Activated T-cell treated with anti-CD3 and anti-CD28 coated beads, Interleukin-2, amount 50 U/mL, for 24 hours (primary cell): ENCODE data around the gene MDGA2.
"Not testable (repeated sequence)": the region's sequence is repeated elsewhere in the genome, so short reads cannot be mapped to it uniquely, and the experiment has no call there.

Source experiments
- DNase-seq: peaks from one replicate; pipeline ENCODE4 v3.0.0-alpha.2; 2020
- H3K27ac Mint-ChIP-seq: 2 replicates; pipeline ENCODE4 v1.8.0; 2020; ENCODE audit warnings: mild to moderate bottlenecking, mixed read lengths
- H3K27me3 Mint-ChIP-seq: 2 replicates; pipeline ENCODE4 v1.8.0; 2020; ENCODE audit warnings: mixed read lengths
- H3K36me3 Mint-ChIP-seq: 2 replicates; pipeline ENCODE4 v1.8.0; 2020; ENCODE audit warnings: low read depth, mixed read lengths
- H3K4me1 Mint-ChIP-seq: 2 replicates; pipeline ENCODE4 v1.8.0; 2020; ENCODE audit warnings: low read depth, mixed read lengths
- H3K4me3 Mint-ChIP-seq: 2 replicates; pipeline ENCODE4 v1.8.0; 2020; ENCODE audit warnings: mild to moderate bottlenecking, moderate library complexity, mixed read lengths
- H3K9me3 Mint-ChIP-seq: 2 replicates; pipeline ENCODE4 v1.8.0; 2020; ENCODE audit warnings: mixed read lengths

Gene MDGA2

DNA sequence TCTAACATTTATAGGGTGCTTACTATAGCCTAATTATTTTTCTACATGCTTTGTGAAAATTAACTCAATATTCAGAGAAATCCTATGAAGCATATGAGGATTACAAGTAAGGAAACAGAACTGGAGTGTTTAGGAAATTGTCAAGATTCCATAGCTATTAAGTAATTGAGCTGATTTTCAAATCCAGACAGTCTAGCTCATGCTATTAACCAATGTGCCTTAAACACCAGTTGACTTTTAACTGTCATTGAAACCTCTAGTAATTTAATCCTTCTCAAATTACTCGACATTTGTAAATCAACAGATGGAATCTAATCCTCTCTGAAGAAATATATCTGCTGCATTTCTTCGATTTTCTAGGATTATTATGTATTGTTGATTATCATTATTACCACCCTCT lies 488.9 kb downstream of the MDGA2 start:
- Mint-ChIP-seq H3K9me3 (no peaks in the 10 kb centered on the region), H3K27me3 (no peaks in the 10 kb centered on the region), H3K36me3 (no peaks in the 10 kb centered on the region), H3K4me1 (no peaks in the 10 kb centered on the region), H3K27ac (no peak overlapping the region), H3K4me3 (no peak overlapping the region)
- DNase-seq, result no peak

- Mint-ChIP-seq H3K27ac (no peak overlapping the region), H3K36me3 (no peaks in the 10 kb centered on the region), H3K4me1 (no peaks in the 10 kb centered on the region), H3K27me3 (no peaks in the 10 kb centered on the region), H3K4me3 (no peak overlapping the region), H3K9me3 (peaks cover 7% of the 10 kb centered on the region)
- no peak for DNase-seq
These were observed 495.5 kb downstream of the MDGA2 start for GRCh38 chr14:47179906-47180305.

DNA sequence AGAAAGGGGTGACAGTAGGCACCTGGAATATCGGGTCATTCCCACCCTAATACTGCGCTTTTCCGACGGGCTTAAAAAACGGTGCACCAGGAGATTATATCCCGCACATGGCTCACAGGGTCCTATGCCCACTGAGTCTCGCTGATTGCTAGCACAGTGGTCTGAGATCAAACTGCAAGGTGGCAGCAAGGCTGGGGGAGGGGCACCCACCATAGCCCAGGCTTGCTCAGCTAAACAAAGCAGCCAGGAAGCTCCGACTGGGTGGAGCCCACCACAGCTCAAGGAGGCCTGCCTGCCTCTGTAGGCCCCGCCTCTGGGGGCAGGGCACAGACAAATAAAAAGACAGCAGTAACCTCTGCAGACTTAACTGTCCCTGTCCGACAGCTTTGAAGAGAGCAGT lies 503.5 kb downstream of the MDGA2 start:
- H3K36me3 Mint-ChIP-seq, H3K4me1 Mint-ChIP-seq, H3K27me3 Mint-ChIP-seq, H3K4me3 Mint-ChIP-seq, H3K27ac Mint-ChIP-seq, H3K9me3 Mint-ChIP-seq, DNase-seq: not testable (repeated sequence)

DNA sequence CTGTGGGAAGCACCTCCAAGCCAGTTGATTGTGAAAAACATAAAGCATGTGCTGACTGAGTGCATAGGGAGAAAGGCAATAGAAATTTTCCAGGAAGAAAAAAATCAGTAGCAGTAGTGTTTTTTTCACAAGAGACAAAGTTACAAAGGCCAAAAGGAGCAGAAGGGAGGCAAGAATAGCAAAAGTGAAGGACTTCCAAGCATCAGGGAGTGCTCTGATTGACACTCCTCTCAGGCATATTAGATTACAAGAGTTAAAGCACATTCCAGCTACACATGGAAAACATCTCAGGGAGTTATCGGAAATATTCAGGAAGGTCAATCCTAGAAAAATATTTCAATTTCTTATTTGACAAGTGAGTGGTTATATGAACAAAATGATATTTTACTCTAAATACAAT lies 508.0 kb downstream of the MDGA2 start:
- Mint-ChIP-seq H3K9me3 (peaks cover 5% of the 10 kb centered on the region), H3K4me1 (no peaks in the 10 kb centered on the region), H3K27ac (no peak overlapping the region), H3K4me3 (no peak overlapping the region), H3K36me3 (no peaks in the 10 kb centered on the region), H3K27me3 (no peaks in the 10 kb centered on the region)
- no peak for DNase-seq

DNA sequence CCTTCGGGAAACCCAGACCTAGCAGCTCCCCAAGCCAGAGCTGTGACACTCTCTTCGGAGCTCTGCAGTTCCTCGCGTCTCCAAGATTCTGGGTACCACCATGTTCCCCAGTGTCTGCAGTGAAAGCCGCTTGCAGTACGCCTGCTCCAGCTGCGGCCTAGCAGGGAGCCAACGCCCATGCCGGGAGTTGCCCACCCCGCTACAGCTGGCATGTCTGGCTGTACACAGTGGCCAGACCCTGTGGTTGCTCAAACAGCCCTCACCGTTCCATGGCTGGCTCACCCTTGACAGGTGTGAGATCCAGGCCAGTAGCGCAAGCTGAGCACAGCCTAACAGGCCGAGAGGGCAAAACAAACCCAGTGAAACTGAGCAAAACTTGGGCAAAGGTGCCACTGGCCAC lies 520.0 kb downstream of the MDGA2 start:
- H3K27me3 Mint-ChIP-seq, result no peaks in the 10 kb centered on the region
- no peaks in the 10 kb centered on the region for H3K36me3 Mint-ChIP-seq
- H3K4me1 Mint-ChIP-seq, result no peaks in the 10 kb centered on the region
- H3K4me3 Mint-ChIP-seq, result no peak overlapping the region
- DNase-seq, result no peak
- H3K27ac Mint-ChIP-seq, result no peak overlapping the region
- peaks cover 4% of the 10 kb centered on the region for H3K9me3 Mint-ChIP-seq

DNA sequence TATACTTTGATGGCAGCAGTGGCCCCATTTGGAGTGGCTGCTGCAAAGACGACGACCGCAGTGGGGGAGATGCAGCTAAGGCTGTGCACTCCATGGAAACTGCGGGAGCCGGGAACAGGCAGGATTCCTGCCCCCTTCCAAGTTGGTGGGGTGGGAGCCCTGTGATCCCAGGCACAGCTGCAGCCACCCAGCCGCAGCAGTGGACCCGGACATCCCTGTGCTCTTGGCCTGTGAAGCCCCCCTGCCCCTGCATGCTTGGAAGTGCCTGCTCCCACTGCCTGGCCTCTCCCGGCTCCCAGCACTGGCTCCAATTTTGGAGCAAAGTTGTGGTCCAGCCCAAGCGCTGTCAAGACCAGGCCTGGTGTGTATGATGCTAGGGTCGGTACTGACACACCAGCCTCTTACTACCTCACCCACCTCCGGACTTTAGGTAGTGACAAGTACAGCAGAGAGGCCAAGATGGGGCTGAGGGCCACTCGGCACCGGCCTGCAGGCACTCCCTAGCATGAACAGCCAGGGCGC lies 521.1 kb downstream of the MDGA2 start:
- H3K4me1 Mint-ChIP-seq, result no peaks in the 10 kb centered on the region
- peaks cover 4% of the 10 kb centered on the region for H3K9me3 Mint-ChIP-seq
- H3K27me3 Mint-ChIP-seq, result no peaks in the 10 kb centered on the region
- no peak for DNase-seq
- no peak overlapping the region for H3K27ac Mint-ChIP-seq
- no peaks in the 10 kb centered on the region for H3K36me3 Mint-ChIP-seq
- no peak overlapping the region for H3K4me3 Mint-ChIP-seq

DNA sequence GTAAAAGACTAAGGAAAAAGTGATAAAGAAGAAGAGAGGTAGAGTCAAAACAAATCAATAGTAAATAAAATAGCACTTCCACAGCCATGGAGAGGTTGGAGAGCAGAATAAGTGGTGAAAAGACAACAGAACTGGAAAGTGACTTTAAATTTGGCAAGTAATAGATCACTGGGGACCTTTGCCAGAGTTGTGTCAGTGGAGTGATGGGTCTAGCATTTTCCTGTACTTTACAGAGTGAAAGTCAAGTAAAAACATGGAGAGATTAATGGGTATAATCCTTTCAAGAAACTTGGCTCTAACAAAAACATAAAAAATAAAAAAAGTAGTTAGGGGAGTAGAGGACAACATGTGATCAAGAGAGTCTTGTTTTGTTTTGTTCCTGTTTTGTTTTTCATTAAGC lies 521.7 kb downstream of the MDGA2 start:
- Mint-ChIP-seq H3K36me3 (no peaks in the 10 kb centered on the region), H3K27me3 (no peaks in the 10 kb centered on the region), H3K9me3 (peaks cover 3% of the 10 kb centered on the region), H3K27ac (no peak overlapping the region), H3K4me1 (no peaks in the 10 kb centered on the region), H3K4me3 (no peak overlapping the region)
- no peak for DNase-seq

GRCh38 chr14:47150267-47150666 lies 525.1 kb downstream of the MDGA2 start:
- no peak overlapping the region for H3K27ac Mint-ChIP-seq
- no peak for DNase-seq
- H3K4me3 Mint-ChIP-seq, result no peak overlapping the region
- H3K27me3 Mint-ChIP-seq, result no peaks in the 10 kb centered on the region
- H3K4me1 Mint-ChIP-seq, result no peaks in the 10 kb centered on the region
- H3K36me3 Mint-ChIP-seq, result no peaks in the 10 kb centered on the region
- peaks cover 6% of the 10 kb centered on the region for H3K9me3 Mint-ChIP-seq

- Mint-ChIP-seq H3K27ac (no peak overlapping the region), H3K4me3 (no peak overlapping the region)
- no peak for DNase-seq
These were observed 526.1 kb downstream of the MDGA2 start for GRCh38 chr14:47149326-47149725.

GRCh38 chr14:47148686-47149085 lies 526.7 kb downstream of the MDGA2 start:
- Mint-ChIP-seq H3K4me3 (no peak overlapping the region), H3K27ac (no peak overlapping the region), H3K36me3 (no peaks in the 10 kb centered on the region), H3K27me3 (no peaks in the 10 kb centered on the region), H3K9me3 (peaks cover 4% of the 10 kb centered on the region), H3K4me1 (no peaks in the 10 kb centered on the region)
- no peak for DNase-seq

More at GRCh38 chr14:47149326-47149725, 526.1 kb downstream of the MDGA2 start:
- Mint-ChIP-seq H3K9me3 (peaks cover 4% of the 10 kb centered on the region), H3K4me1 (no peaks in the 10 kb centered on the region), H3K27me3 (no peaks in the 10 kb centered on the region), H3K36me3 (no peaks in the 10 kb centered on the region)

DNA sequence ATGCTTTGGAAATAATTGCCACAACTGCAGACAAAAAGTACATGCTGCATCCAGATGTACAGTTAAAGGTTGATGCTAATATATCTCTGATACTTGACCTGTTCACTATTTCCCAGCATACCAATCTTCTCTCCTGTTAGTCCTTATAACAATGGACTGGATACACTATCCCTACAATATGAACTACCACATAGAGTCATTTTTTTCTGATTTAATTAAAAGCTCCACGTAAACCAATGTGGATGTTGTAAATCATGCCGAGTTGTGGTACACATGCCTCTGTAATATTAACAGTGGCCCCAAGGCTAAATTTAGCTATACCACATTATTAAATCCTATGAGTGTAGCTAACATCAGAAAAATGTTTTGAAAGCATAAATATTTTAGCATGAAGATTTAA lies 554.8 kb downstream of the MDGA2 start:
- Mint-ChIP-seq H3K36me3 (no peaks in the 10 kb centered on the region), H3K4me1 (no peaks in the 10 kb centered on the region), H3K9me3 (peaks cover 12% of the 10 kb centered on the region), H3K27me3 (no peaks in the 10 kb centered on the region), H3K27ac (no peak overlapping the region), H3K4me3 (no peak overlapping the region)
- DNase-seq, result no peak

DNA sequence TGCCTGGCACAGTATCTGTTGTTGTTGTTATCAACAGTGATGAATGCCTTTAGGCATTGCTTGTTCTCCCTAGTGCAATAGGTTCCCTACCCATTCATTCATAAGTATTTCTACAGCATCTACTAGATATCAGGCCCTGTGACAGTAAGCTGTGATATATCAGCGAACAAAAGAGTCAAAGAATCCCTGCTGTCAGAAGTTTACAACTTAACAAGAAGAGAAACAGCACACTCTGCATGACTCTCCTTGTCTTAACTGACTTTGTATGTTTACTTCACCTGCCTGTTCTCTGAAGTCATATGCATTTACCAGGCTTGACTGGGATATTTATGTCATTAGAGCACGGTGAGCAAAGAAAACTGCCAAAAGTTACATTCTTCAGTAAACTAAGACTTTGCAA lies 571.6 kb downstream of the MDGA2 start:
- Mint-ChIP-seq H3K9me3 (peaks cover 5% of the 10 kb centered on the region), H3K27ac (no peak overlapping the region), H3K4me3 (no peak overlapping the region), H3K4me1 (no peaks in the 10 kb centered on the region), H3K36me3 (no peaks in the 10 kb centered on the region), H3K27me3 (no peaks in the 10 kb centered on the region)
- DNase-seq, result no peak

GRCh38 chr14:47102472-47102871 lies 572.9 kb downstream of the MDGA2 start:
- no peaks in the 10 kb centered on the region for H3K36me3 Mint-ChIP-seq
- no peak for DNase-seq
- H3K27me3 Mint-ChIP-seq, result no peaks in the 10 kb centered on the region
- peaks cover 2% of the 10 kb centered on the region for H3K9me3 Mint-ChIP-seq
- H3K27ac Mint-ChIP-seq, result no peak overlapping the region
- no peak overlapping the region for H3K4me3 Mint-ChIP-seq
- no peaks in the 10 kb centered on the region for H3K4me1 Mint-ChIP-seq

- H3K36me3 Mint-ChIP-seq, result no peaks in the 10 kb centered on the region
- no peak for DNase-seq
- H3K4me1 Mint-ChIP-seq, result no peaks in the 10 kb centered on the region
- H3K4me3 Mint-ChIP-seq, result no peak overlapping the region
- no peak overlapping the region for H3K27ac Mint-ChIP-seq
- peaks cover 5% of the 10 kb centered on the region for H3K9me3 Mint-ChIP-seq
- H3K27me3 Mint-ChIP-seq, result no peaks in the 10 kb centered on the region
These were observed 589.7 kb downstream of the MDGA2 start for GRCh38 chr14:47085678-47086077.

- H3K36me3 Mint-ChIP-seq, result no peaks in the 10 kb centered on the region
- H3K4me1 Mint-ChIP-seq, result no peaks in the 10 kb centered on the region
- H3K27ac Mint-ChIP-seq, result no peak overlapping the region
- peaks cover 2% of the 10 kb centered on the region for H3K9me3 Mint-ChIP-seq
- H3K27me3 Mint-ChIP-seq, result no peaks in the 10 kb centered on the region
- no peak for DNase-seq
- no peak overlapping the region for H3K4me3 Mint-ChIP-seq
These were observed 610.1 kb downstream of the MDGA2 start for GRCh38 chr14:47065326-47065725.

GRCh38 chr14:47060050-47060449 lies 615.4 kb downstream of the MDGA2 start:
- H3K36me3 Mint-ChIP-seq, result no peaks in the 10 kb centered on the region
- H3K9me3 Mint-ChIP-seq, result peaks cover 6% of the 10 kb centered on the region
- no peak for DNase-seq
- H3K27ac Mint-ChIP-seq, result no peak overlapping the region
- H3K4me1 Mint-ChIP-seq, result no peaks in the 10 kb centered on the region
- H3K27me3 Mint-ChIP-seq, result no peaks in the 10 kb centered on the region
- H3K4me3 Mint-ChIP-seq, result no peak overlapping the region
